CD14-positive monocyte (primary cell): ENCODE data around the gene LSM4. TPM values are rescaled to one million over a fixed set of nuclear protein-coding genes. Genes with fewer than 3 reads are reported as not detected.
A peak's percentile ranks its signal among the peaks of the same experiment; 100 is the strongest.

ENCODE experiments used
- DNase-seq, 3 donors: peaks; one replicate each; pipeline ENCODE4 v3.0.0-alpha.2; 2011 to 2022
- H2AFZ ChIP-seq: 2 replicates; pipeline ENCODE4 v1.6.0; 2012; ENCODE audit warnings: mild to moderate bottlenecking, low read depth, low read length, inconsistent platforms; ENCODE audit not compliant: insufficient read depth, poor library complexity, severe bottlenecking
- H3K27ac ChIP-seq, 2 donors: 1 replicate in 1 of 2; 2 replicates in 1 of 2; pipeline ENCODE4 v1.5.1; 2012 to 2013; ENCODE audit warnings: low read length in 2 of 2, control low read depth in 1 of 2, inconsistent platforms in 1 of 2, low read depth in 1 of 2, mild to moderate bottlenecking in 1 of 2
- H3K27me3 ChIP-seq, 2 donors: one replicate each; pipeline versions ENCODE4 v1.6.0 to v1.6.1; 2011 to 2013; ENCODE audit warnings: low read length in 2 of 2; ENCODE audit not compliant: control insufficient read depth in 2 of 2, insufficient read depth in 2 of 2
- H3K36me3 ChIP-seq, 2 donors: replicated peaks in 1 of 2; 1 replicate in 1 of 2; 2 replicates in 1 of 2; pipeline versions ENCODE4 v1.5.1 to v1.6.1; 2012 to 2013; ENCODE audit warnings: low read length in 2 of 2, control low read depth in 1 of 2, inconsistent platforms in 1 of 2, mild to moderate bottlenecking in 1 of 2; ENCODE audit not compliant: insufficient read depth in 2 of 2, control insufficient read depth in 1 of 2
- H3K4me1 ChIP-seq, 2 donors: 1 replicate in 1 of 2; 2 replicates in 1 of 2; pipeline versions ENCODE4 v1.5.1 to v1.6.1; 2012 to 2013; ENCODE audit warnings: low read length in 2 of 2, control low read depth in 1 of 2, inconsistent platforms in 1 of 2, mild to moderate bottlenecking in 1 of 2, moderate library complexity in 1 of 2; ENCODE audit not compliant: insufficient read depth in 2 of 2, control insufficient read depth in 1 of 2
- H3K4me2 ChIP-seq: replicated peaks from 2 replicates; pipeline ENCODE3; 2012; ENCODE audit warnings: low read length, moderate library complexity, mild to moderate bottlenecking; ENCODE audit not compliant: poor library complexity, severe bottlenecking; ENCODE audit errors: extremely low read depth
- H3K4me3 ChIP-seq, 3 experiments: fragments of 200-600 bp in 1 of 3; sonication (generic) in 1 of 3; replicated peaks in 1 of 3; 1 replicate in 2 of 3; 2 replicates in 1 of 3; pipeline ENCODE4 v1.5.1; 2011 to 2013; ENCODE audit warnings: low read length in 3 of 3, mild to moderate bottlenecking in 3 of 3, control low read depth in 2 of 3, low read depth in 2 of 3, inconsistent platforms in 1 of 3, moderate library complexity in 1 of 3
- H3K79me2 ChIP-seq: 2 replicates; pipeline ENCODE4 v1.6.0; 2012; ENCODE audit warnings: mild to moderate bottlenecking, control low read depth, inconsistent platforms, low read length, moderate library complexity; ENCODE audit not compliant: insufficient read depth
- H3K9ac ChIP-seq: 2 replicates; pipeline ENCODE4 v1.6.0; 2017; ENCODE audit warnings: low read length, mild to moderate bottlenecking; ENCODE audit not compliant: insufficient read depth, poor library complexity, severe bottlenecking
- H3K9me3 ChIP-seq, 2 donors: replicated peaks in 1 of 2; 1 replicate in 1 of 2; 2 replicates in 1 of 2; pipeline versions ENCODE4 v1.5.1 to v1.6.1; 2012 to 2013; ENCODE audit warnings: low read length in 2 of 2, control low read depth in 1 of 2; ENCODE audit not compliant: control insufficient read depth in 1 of 2, insufficient read depth in 1 of 2
- H4K20me1 ChIP-seq: 2 replicates; pipeline ENCODE4 v1.6.0; 2012; ENCODE audit warnings: mild to moderate bottlenecking, low read length, control low read depth, moderate library complexity; ENCODE audit not compliant: insufficient read depth
- H3K27ac Mint-ChIP-seq, 7 donors: one replicate each; pipeline ENCODE4 v1.8.0; 2020; ENCODE audit warnings: mild to moderate bottlenecking in 7 of 7, mixed read lengths in 7 of 7, moderate library complexity in 6 of 7, inconsistent platforms in 2 of 7
- H3K27me3 Mint-ChIP-seq, 3 donors: one replicate each; pipeline ENCODE4 v1.8.0; 2021 to 2022; ENCODE audit warnings: low read depth in 3 of 3, mild to moderate bottlenecking in 3 of 3, mixed read lengths in 3 of 3, moderate library complexity in 3 of 3, inconsistent platforms in 1 of 3
- H3K36me3 Mint-ChIP-seq, 2 donors: one replicate each; pipeline ENCODE4 v1.8.0; 2020; ENCODE audit warnings: mixed read lengths in 2 of 2, inconsistent platforms in 1 of 2, mild to moderate bottlenecking in 1 of 2
- H3K4me1 Mint-ChIP-seq: one replicate; pipeline ENCODE4 v1.8.0; 2020; ENCODE audit warnings: mild to moderate bottlenecking, mixed read lengths
- H3K4me3 Mint-ChIP-seq, 2 donors: one replicate each; pipeline ENCODE4 v1.8.0; 2020; ENCODE audit warnings: mild to moderate bottlenecking in 2 of 2, mixed read lengths in 2 of 2, moderate library complexity in 1 of 2
- H3K9me3 Mint-ChIP-seq, 7 donors: one replicate each; pipeline ENCODE4 v1.8.0; 2020 to 2022; ENCODE audit warnings: mixed read lengths in 7 of 7, mild to moderate bottlenecking in 6 of 7, moderate library complexity in 6 of 7, inconsistent platforms in 2 of 7
- CTCF ChIP-seq: fragments of 200-600 bp; IDR thresholded peaks from one replicate; pipeline ENCODE4 v1.8.0; 2022; ENCODE audit warnings: antibody characterized with exemption, mild to moderate bottlenecking
- WGBS: methylation state at CpG from one replicate; pipeline ENCODE4 v1.1.5; 2013; ENCODE audit warnings: missing lambda C conversion rate; ENCODE audit not compliant: insufficient coverage; 5-methylcytosine and 5-hydroxymethylcytosine counted together
- intact Hi-C, 2 donors: fragments of 100-400 bp; cut with micrococcal nuclease; formaldehyde crosslinking; loops; one replicate each; pipeline versions ENCODE4 v1.15.0 to v1.15.1; 2023
- polyA plus RNA-seq, 3 donors: library from polyadenylated mRNA; depleted of rRNA in 1 of 3; unstranded in 2 of 3; stranded (reverse) in 1 of 3; fragments of 300-500 nt in 2 of 3; fragments of >200 nt in 1 of 3; fragmentation: Illumina TruSeq in 2 of 3; gene quantifications; 1 replicate in 2 of 3; 2 replicates in 1 of 3; pipeline ENCODE4 v1.2.3, GENCODE V29; 2012 to 2021

LSM4 gene
- polyA plus RNA-seq, 3 donors: 66.5 to 143 (median 97.0) TPM

GRCh38 chr19:18274219-18274780 is 48.6 kb downstream of the LSM4 start, which contains the start of gene IQCN:
TSS of gene IQCN (minus strand) at chr19:18274452. CDS start at chr19:18269478, 4,974 bp downstream.
- intact Hi-C loops: loop anchor here (5.0 to 10.0 kb wide), 2 partner anchors 141 to 143 kb away; partner anchors contain the start of gene SSBP4 (in 2 of the 2)
- Mint-ChIP-seq H3K36me3 (peaks cover 15 to 50% of the 10 kb centered on the region in 2 donors), H3K4me1 (peaks cover 42% of the 10 kb centered on the region), H3K27ac (peak within 1 kb of the TSS; percentile 54 to 84 (median 70)), H3K4me3 (peak within 1 kb of the TSS; percentile 35 to 58), H3K27me3 (peaks cover 0 to 14% (median 2%) of the 10 kb centered on the region in 3 donors), H3K9me3 (peaks cover 0 to 1% (median 0%) of the 10 kb centered on the region in 7 donors)
- Histone ChIP-seq H3K36me3 (peaks cover 6 to 15% of the 10 kb centered on the region in 2 donors), H3K4me3 (peak within 1 kb of the TSS in 1 of 3 experiments; percentile 12), H3K4me2 (peak within 1 kb of the TSS; percentile 27), H3K9me3 (no peaks in the 10 kb centered on the region), H3K4me1 (peaks cover 31 to 42% of the 10 kb centered on the region in 2 donors), H3K79me2 (peaks cover 26% of the 10 kb centered on the region), H3K27me3 (no peaks in the 10 kb centered on the region), H3K27ac (peak within 1 kb of the TSS; percentile 29 to 82), H4K20me1 (peaks cover 92% of the 10 kb centered on the region), H3K9ac (peak within 1 kb of the TSS; percentile 16), H2AFZ (no peak within 1 kb of the TSS)
- 86% methylated on average over 5 of the region's 9 CpGs for WGBS
- no peak for TF ChIP-seq CTCF
- peak; percentile 49 to 64 (median 55) for DNase-seq

- no peak for TF ChIP-seq CTCF
- 95% methylated on average over 3 of the region's 13 CpGs for WGBS
- DNase-seq: no peak
- Histone ChIP-seq H3K36me3 (peaks cover 2 to 9% of the 10 kb centered on the region in 2 donors), H3K27ac (peak overlapping the region in 1 of 2 donors; percentile 82), H3K4me1 (peaks cover 31 to 42% of the 10 kb centered on the region in 2 donors), H3K27me3 (no peaks in the 10 kb centered on the region), H3K4me3 (no peak overlapping the region), H2AFZ (no peak overlapping the region), H3K9ac (no peak overlapping the region), H4K20me1 (peaks cover 90% of the 10 kb centered on the region), H3K4me2 (no peak overlapping the region), H3K79me2 (peaks cover 20% of the 10 kb centered on the region), H3K9me3 (no peaks in the 10 kb centered on the region)
- Mint-ChIP-seq H3K4me3 (no peak overlapping the region), H3K27me3 (peaks cover 0 to 13% (median 2%) of the 10 kb centered on the region in 3 donors), H3K36me3 (peaks cover 11 to 44% of the 10 kb centered on the region in 2 donors), H3K27ac (peak overlapping the region in 2 of 7 donors; percentile 30 to 38), H3K4me1 (peaks cover 43% of the 10 kb centered on the region), H3K9me3 (peaks cover 0 to 1% (median 0%) of the 10 kb centered on the region in 7 donors)
- intact Hi-C loops: loop anchor here (5.0 to 10.0 kb wide), 2 partner anchors 141 to 144 kb away; partner anchors contain the start of gene SSBP4 (in 2 of the 2)
Measured at GRCh38 chr19:18273561-18274218, 49.2 kb downstream of the LSM4 start.
